ENCODE results near the gene SYNJ2. TPM values are rescaled to one million over a fixed set of nuclear protein-coding genes. Genes with fewer than 3 reads are reported as not detected.

SYNJ2 gene
- total and polyA plus RNA-seq, 3 donors from 2014 or later, result 5.8 to 17.7 (median 7.6) TPM

DNA sequence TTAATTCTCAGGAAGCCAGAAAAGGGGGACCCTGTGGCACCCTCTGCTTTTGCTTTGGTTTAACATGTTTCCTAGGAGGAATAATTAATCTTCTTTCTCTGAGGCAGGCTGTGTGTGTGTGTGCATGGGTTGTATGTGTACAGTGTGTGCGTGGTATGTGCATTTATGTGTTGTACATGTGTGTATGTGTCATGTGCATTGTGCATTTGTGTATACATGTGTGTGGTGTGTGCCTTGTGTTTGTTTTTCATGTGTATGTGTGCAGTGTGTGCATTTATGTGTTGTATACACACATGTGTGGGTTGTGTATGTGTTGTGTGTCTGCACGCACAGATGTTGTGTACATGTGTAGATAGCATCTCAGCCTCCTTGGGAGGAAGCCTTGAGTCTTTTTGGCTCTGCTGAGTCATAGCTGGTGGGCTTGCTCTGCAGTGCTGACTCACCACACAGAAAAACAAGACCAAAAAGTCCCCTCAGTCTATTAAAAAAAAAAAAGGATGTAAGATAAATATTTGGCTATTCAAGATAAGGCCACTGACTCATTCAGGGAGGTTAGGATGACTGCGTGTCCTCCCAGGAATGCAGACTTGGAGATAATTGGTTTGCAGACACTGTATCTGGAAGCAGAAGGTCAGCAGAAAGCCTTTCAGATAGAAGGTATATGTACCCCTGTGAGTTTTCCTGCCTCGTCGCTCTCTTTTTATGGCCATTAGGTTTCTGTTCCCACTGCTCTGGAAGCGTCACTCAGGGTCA, 58.6 kb downstream of the SYNJ2 start:
- no peaks in the 10 kb centered on the region for H3K36me3 ChIP-seq (ENCODE audit: low read depth, missing control alignments)
- DNase-seq, result no peak
- H3K27ac ChIP-seq, result peak overlapping the region; percentile 26 to 49
- WGBS, 2 donors, result 36 to 61% methylated on average over 6 of the region's 6 CpGs
- no peaks in the 10 kb centered on the region for H3K9me3 ChIP-seq
- intact Hi-C loops (cut with DNase I; ENCODE audit: low total_unique reads), result no loop called here
- H3K4me3 ChIP-seq, result no peak overlapping the region
- TF ChIP-seq, protein P1, sequence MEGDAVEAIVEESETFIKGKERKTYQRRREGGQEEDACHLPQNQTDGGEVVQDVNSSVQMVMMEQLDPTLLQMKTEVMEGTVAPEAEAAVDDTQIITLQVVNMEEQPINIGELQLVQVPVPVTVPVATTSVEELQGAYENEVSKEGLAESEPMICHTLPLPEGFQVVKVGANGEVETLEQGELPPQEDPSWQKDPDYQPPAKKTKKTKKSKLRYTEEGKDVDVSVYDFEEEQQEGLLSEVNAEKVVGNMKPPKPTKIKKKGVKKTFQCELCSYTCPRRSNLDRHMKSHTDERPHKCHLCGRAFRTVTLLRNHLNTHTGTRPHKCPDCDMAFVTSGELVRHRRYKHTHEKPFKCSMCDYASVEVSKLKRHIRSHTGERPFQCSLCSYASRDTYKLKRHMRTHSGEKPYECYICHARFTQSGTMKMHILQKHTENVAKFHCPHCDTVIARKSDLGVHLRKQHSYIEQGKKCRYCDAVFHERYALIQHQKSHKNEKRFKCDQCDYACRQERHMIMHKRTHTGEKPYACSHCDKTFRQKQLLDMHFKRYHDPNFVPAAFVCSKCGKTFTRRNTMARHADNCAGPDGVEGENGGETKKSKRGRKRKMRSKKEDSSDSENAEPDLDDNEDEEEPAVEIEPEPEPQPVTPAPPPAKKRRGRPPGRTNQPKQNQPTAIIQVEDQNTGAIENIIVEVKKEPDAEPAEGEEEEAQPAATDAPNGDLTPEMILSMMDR (IDR thresholded peaks at IDR 0.05), result no peak
- no peak for TF ChIP-seq POLR2A (IDR thresholded peaks at IDR 0.05)
- no peaks in the 10 kb centered on the region for H3K27me3 ChIP-seq
- H3K4me1 ChIP-seq, result peaks cover 44% of the 10 kb centered on the region

DNA sequence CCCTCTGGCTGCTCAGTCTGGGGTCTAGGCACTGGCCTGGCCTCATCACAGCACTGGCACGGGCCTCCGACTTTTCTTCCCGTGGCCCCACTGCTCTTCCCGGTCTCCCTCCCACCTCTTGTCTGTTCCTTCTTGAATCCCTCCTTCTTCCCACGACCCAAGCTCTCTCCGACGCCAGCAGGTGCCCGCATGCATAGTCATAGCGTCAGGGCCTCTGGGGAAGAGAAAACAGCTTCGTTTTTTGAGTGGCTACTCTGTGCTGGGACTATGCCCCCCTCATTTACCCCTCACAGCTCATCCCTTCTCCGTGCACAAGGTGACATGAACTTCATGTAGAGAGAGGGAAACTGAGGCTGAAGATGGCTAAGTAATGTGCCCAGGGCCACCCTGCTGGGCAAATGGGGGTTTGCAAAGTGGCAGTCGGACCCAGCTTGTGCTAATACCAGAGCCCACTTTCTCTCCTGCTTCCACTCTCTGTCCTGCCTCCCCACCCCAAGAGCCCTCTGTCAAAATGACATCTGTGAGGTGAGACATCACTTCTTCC, 59.2 kb downstream of the SYNJ2 start:
- no peak for TF ChIP-seq POLR2A (IDR thresholded peaks at IDR 0.05)
- TF ChIP-seq, protein P1 (IDR thresholded peaks at IDR 0.05), result no peak
- whole genome bisulfite sequencing, 2 donors, result 54 to 59% methylated on average over 12 of the region's 12 CpGs
- H3K4me1 ChIP-seq, result peaks cover 44% of the 10 kb centered on the region
- H3K9me3 ChIP-seq, result no peaks in the 10 kb centered on the region
- H3K36me3 ChIP-seq (ENCODE audit: low read depth, missing control alignments), result no peaks in the 10 kb centered on the region
- peak overlapping the region; percentile 49 to 76 for H3K27ac ChIP-seq
- no peaks in the 10 kb centered on the region for H3K27me3 ChIP-seq
- no peak overlapping the region for H3K4me3 ChIP-seq
- DNase-seq, result no peak
- intact Hi-C loops (cut with DNase I; ENCODE audit: low total_unique reads), result no loop called here

DNA sequence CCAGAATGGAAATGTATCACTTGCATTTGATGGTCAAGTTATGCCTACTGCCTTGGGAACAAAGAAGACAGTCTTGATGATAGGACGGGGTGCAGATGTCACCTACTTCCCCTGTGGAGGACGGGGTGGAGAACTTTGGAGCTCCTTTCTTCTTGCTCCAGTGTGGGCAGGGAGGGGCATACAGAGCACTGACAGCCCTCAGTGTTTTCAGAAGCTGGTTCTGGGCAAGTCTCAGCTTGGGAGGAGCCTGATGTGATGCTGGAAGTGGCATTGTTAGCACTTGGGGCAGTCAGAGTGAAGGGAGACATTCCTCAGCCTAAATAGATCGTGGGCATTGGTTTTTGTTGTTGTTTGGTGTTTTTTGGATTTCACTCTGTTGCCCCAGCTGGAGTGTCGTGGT, 59.7 kb downstream of the SYNJ2 start:
- Histone ChIP-seq H3K4me3 (no peak overlapping the region), H3K27me3 (no peaks in the 10 kb centered on the region), H3K4me1 (peaks cover 44% of the 10 kb centered on the region), H3K9me3 (no peaks in the 10 kb centered on the region), H3K36me3 (ENCODE audit: low read depth, missing control alignments) (no peaks in the 10 kb centered on the region), H3K27ac (peak overlapping the region in 1 of 2 donors; percentile 76)
- DNase-seq, result no peak
- WGBS, 2 donors, result 72 to 83% methylated on average over 4 of the region's 4 CpGs
- intact Hi-C loops (cut with DNase I; ENCODE audit: low total_unique reads), result no loop called here
- TF ChIP-seq, protein P1 (IDR thresholded peaks at IDR 0.05), result no peak
- TF ChIP-seq POLR2A (IDR thresholded peaks at IDR 0.05), result no peak

DNA sequence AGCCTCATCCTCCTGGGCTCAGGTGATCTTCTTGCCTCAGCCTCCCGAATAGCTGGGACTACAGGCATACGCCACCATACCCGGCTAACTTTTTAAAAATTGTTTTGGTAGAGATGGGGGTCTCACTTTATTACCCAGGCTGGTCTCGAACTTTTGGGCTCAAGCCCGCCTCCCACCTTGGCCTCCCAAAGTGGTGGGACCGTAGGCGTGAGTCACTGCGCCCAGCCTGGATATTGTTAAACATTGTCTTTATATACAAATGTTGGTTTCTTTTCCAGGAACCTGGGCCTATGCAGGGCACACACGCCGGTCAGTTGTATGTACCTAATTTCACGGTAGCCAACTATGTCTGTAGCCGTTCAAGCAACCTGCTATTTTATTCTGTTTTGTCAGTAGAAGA, 60.1 kb downstream of the SYNJ2 start:
- 87 to 90% methylated on average over 12 of the region's 12 CpGs for WGBS, 2 donors
- TF ChIP-seq, protein P1 (IDR thresholded peaks at IDR 0.05), result no peak
- no peak for TF ChIP-seq POLR2A (IDR thresholded peaks at IDR 0.05)
- intact Hi-C loops (cut with DNase I; ENCODE audit: low total_unique reads), result no loop called here
- H3K27ac ChIP-seq, result peak overlapping the region; percentile 47 to 76
- H3K4me3 ChIP-seq, result no peak overlapping the region
- no peaks in the 10 kb centered on the region for H3K27me3 ChIP-seq
- H3K36me3 ChIP-seq (ENCODE audit: low read depth, missing control alignments), result no peaks in the 10 kb centered on the region
- H3K9me3 ChIP-seq, result no peaks in the 10 kb centered on the region
- DNase-seq, result no peak
- peaks cover 44% of the 10 kb centered on the region for H3K4me1 ChIP-seq
